ENCODE data around the gene GNAS-AS1. TPM values are rescaled to one million over a fixed set of nuclear protein-coding genes. Genes with fewer than 3 reads are reported as not detected.

GNAS-AS1 gene
- total RNA-seq, 4 donors from 2014 or later: 0.28 TPM; not detected in 3

- DNase-seq (ENCODE audit: low spot score): no peak
- no peak for TF ChIP-seq CTCF (IDR thresholded peaks at IDR 0.05)
- ATAC-seq (ENCODE audit: low FRiP score): no peak
These were observed 1.3 kb upstream of the GNAS-AS1 start for GRCh38 chr20:58851969-58852458.

GRCh38 chr20:58851221-58851968, 693 bp upstream of the GNAS-AS1 start:
- no peak for ATAC-seq (ENCODE audit: low FRiP score)
- DNase-seq (ENCODE audit: low spot score): no peak
- no peak for TF ChIP-seq CTCF (IDR thresholded peaks at IDR 0.05)

- TF ChIP-seq CTCF (IDR thresholded peaks at IDR 0.05): no peak
- no peak for DNase-seq (ENCODE audit: low spot score)
- no peak for ATAC-seq (ENCODE audit: low FRiP score)
These were observed 3.2 kb downstream of the GNAS-AS1 start for GRCh38 chr20:58847463-58847862.

DNA sequence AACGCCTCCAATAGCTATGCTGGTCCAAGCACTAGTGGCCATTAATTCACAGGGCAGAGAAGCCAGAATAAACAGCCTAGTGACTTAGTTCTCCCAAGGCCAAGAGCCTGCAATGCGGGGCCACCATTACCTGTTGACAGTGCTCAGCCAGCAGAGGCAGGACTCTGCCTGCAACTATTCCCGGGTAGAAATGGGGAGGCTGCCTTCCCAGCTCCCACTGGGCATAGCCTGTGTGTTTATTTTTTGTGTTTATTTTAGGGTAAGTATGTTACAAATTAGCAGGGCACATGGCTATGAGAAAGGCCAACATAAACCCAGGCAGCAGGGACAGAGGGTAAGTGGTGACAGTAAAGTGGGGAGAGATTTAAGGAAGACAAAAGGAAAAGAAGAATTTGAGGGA, 5.0 kb downstream of the GNAS-AS1 start:
- no peak for DNase-seq (ENCODE audit: low spot score)
- no peak for ATAC-seq (ENCODE audit: low FRiP score)
- no peak for TF ChIP-seq CTCF (IDR thresholded peaks at IDR 0.05)

DNA sequence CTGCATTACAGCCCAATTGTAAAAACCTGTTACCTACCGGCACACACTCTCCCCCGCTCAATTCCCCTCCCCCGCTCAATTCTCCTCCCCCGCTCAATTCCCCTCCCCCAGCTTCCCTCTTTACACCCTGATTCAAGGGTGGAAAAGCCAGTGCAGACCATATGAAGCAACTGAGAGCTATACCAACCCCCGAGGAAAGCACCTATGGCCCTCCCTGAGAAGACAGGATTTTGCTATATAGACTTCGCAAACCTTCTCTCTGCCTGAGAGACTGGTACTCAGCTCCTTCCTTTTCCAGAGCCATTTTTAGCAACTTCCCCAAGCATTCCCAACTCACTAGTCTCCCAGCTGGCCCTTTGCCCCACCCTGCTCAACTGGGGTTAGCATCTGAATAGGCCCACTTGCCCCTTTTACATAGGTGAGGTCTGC, 7.6 kb downstream of the GNAS-AS1 start:
- ATAC-seq (ENCODE audit: low FRiP score): no peak
- no peak for DNase-seq (ENCODE audit: low spot score)
- no peak for TF ChIP-seq CTCF (IDR thresholded peaks at IDR 0.05)

- DNase-seq (ENCODE audit: low spot score) (no peak), ATAC-seq (ENCODE audit: low FRiP score) (no peak)
These were observed 8.4 kb downstream of the GNAS-AS1 start for GRCh38 chr20:58842276-58842675.

More at GRCh38 chr20:58842276-58842675, 8.4 kb downstream of the GNAS-AS1 start:
- TF ChIP-seq CTCF (IDR thresholded peaks at IDR 0.05): no peak
